Mesendoderm (in vitro differentiated cells): ENCODE measurements around the gene F2R. TPM values are rescaled to one million over a fixed set of nuclear protein-coding genes. Genes with fewer than 3 reads are reported as not detected.

Experiments used
- DNase-seq: peaks from one replicate; pipeline ENCODE4 v3.0.0; 2013
- H2AK5ac ChIP-seq: 2 replicates; pipeline ENCODE4 v1.6.1; 2013; ENCODE audit warnings: low read length, inconsistent platforms
- H2BK120ac ChIP-seq: 2 replicates; pipeline ENCODE4 v1.6.1; 2013; ENCODE audit warnings: low read depth, mild to moderate bottlenecking, low read length, moderate library complexity, mixed read lengths
- H2BK15ac ChIP-seq: replicated peaks from 2 replicates; pipeline ENCODE4 v1.6.1; 2013; ENCODE audit warnings: low read depth, mild to moderate bottlenecking, moderate library complexity
- H2BK5ac ChIP-seq: 2 replicates; pipeline ENCODE4 v1.6.1; 2013; ENCODE audit warnings: low read length, inconsistent platforms
- H3K18ac ChIP-seq: 2 replicates; pipeline ENCODE4 v1.6.1; 2013; ENCODE audit warnings: mild to moderate bottlenecking, low read length, mixed read lengths
- H3K23ac ChIP-seq: one replicate; pipeline ENCODE4 v1.6.1; 2013; ENCODE audit warnings: low read length
- H3K27ac ChIP-seq: 2 replicates; pipeline ENCODE4 v1.5.1; 2013; ENCODE audit warnings: low read depth, mild to moderate bottlenecking, inconsistent platforms, low read length, moderate library complexity
- H3K27me3 ChIP-seq: 2 replicates; pipeline ENCODE4 v1.6.1; 2013; ENCODE audit warnings: low read length, control low read depth, mild to moderate bottlenecking, inconsistent platforms; ENCODE audit not compliant: insufficient read depth, poor library complexity
- H3K36me3 ChIP-seq: 2 replicates; pipeline ENCODE4 v1.6.1; 2013; ENCODE audit warnings: low read length, inconsistent platforms; ENCODE audit not compliant: control insufficient read depth, insufficient read depth
- H3K4ac ChIP-seq: one replicate; pipeline ENCODE4 v1.6.1; 2013; ENCODE audit warnings: low read depth, mild to moderate bottlenecking, low read length, moderate library complexity
- H3K4me1 ChIP-seq: 2 replicates; pipeline ENCODE4 v1.6.1; 2013; ENCODE audit warnings: low read depth, low read length, inconsistent platforms; ENCODE audit not compliant: control insufficient read depth
- H3K4me2 ChIP-seq: 2 replicates; pipeline ENCODE4 v1.6.1; 2013; ENCODE audit warnings: low read length
- H3K4me3 ChIP-seq: 2 replicates; pipeline ENCODE4 v1.5.1; 2013; ENCODE audit warnings: mild to moderate bottlenecking, low read length
- H3K56ac ChIP-seq: one replicate; pipeline ENCODE4 v1.6.1; 2013; ENCODE audit warnings: low read length
- H3K79me1 ChIP-seq: 2 replicates; pipeline ENCODE4 v1.6.1; 2013; ENCODE audit warnings: low read length, inconsistent platforms
- H3K79me2 ChIP-seq: 2 replicates; pipeline ENCODE4 v1.6.1; 2013; ENCODE audit warnings: mild to moderate bottlenecking, low read length; ENCODE audit not compliant: control insufficient read depth, insufficient read depth
- H3K9ac ChIP-seq: 2 replicates; pipeline ENCODE4 v1.6.1; 2013; ENCODE audit warnings: low read length, inconsistent platforms
- H4K5ac ChIP-seq: one replicate; pipeline ENCODE4 v1.6.1; 2013; ENCODE audit warnings: low read length
- H4K8ac ChIP-seq: one replicate; pipeline ENCODE4 v1.6.1; 2013; ENCODE audit warnings: low read depth, mild to moderate bottlenecking, control low read depth, low read length, moderate library complexity
- WGBS: extraction: QIAGEN DNeasy Blood & Tissue Kit; methylation state at CpG from one replicate; pipeline ENCODE4 v1.1.7; 2013; ENCODE audit warnings: low lambda C conversion rate, missing lambda C conversion rate; ENCODE audit not compliant: insufficient coverage; ENCODE audit errors: extremely low coverage; 5-methylcytosine and 5-hydroxymethylcytosine counted together
- polyA plus RNA-seq, 2 experiments: library from polyadenylated mRNA; stranded (reverse); fragments of 200-250 nt; gene quantifications; one replicate each; pipeline ENCODE4 v1.2.3, GENCODE V29; 2013

The F2R gene
- polyA plus RNA-seq (2013, experiment 1 of 2): 12.9 TPM
- 13.6 TPM for polyA plus RNA-seq (2013, experiment 2 of 2)

DNA sequence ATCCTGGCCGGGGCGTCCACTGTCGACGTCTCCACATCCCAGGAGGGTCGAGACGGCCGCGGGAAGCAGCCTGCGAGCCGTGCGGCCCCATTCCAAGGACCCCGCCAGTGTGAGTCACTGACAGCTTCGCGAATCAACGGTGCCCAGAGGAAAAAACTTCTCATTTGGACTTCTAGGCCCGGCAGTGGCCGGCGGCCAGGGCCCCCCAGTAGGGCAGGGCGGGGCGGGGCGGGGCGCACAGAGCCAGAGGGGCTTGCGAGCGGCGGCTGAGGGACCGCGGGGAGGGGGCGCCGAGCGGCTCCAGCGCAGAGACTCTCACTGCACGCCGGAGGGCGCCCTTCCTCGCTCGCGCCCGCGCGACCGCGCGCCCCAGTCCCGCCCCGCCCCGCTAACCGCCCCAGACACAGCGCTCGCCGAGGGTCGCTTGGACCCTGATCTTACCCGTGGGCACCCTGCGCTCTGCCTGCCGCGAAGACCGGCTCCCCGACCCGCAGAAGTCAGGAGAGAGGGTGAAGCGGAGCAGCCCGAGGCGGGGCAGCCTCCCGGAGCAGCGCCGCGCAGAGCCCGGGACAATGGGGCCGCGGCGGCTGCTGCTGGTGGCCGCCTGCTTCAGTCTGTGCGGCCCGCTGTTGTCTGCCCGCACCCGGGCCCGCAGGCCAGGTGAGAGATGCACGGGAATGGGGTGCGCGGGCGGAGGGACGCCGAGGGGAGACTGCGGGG lies at the start of gene F2R:
TSS of gene F2R (plus strand) at position 391 of the 720 bp plus-strand sequence. CDS start at position 573, 182 bp downstream.
- no CpG with 5 or more reads among the region's 82 CpGs for WGBS
- Histone ChIP-seq H4K8ac (peak within 1 kb of the TSS; percentile 68), H3K4me1 (peaks cover 2% of the 10 kb centered on the region), H3K23ac (peak within 1 kb of the TSS; percentile 89), H2BK15ac (no peak within 1 kb of the TSS), H3K27ac (no peak within 1 kb of the TSS), H3K4me2 (peak within 1 kb of the TSS; percentile 98), H3K9ac (peak within 1 kb of the TSS; percentile 79), H3K36me3 (no peaks in the 10 kb centered on the region), H3K4me3 (peak within 1 kb of the TSS; percentile 81), H3K79me2 (peaks cover 5% of the 10 kb centered on the region), H3K56ac (peak within 1 kb of the TSS; percentile 92), H3K79me1 (peaks cover 7% of the 10 kb centered on the region), H3K27me3 (no peaks in the 10 kb centered on the region), H2BK5ac (no peak within 1 kb of the TSS), H3K4ac (peak within 1 kb of the TSS; percentile 60), H3K18ac (peak within 1 kb of the TSS; percentile 78), H2BK120ac (peak within 1 kb of the TSS; percentile 3), H4K5ac (no peak within 1 kb of the TSS), H2AK5ac (no peak within 1 kb of the TSS)
- peak; percentile 85 for DNase-seq

DNA sequence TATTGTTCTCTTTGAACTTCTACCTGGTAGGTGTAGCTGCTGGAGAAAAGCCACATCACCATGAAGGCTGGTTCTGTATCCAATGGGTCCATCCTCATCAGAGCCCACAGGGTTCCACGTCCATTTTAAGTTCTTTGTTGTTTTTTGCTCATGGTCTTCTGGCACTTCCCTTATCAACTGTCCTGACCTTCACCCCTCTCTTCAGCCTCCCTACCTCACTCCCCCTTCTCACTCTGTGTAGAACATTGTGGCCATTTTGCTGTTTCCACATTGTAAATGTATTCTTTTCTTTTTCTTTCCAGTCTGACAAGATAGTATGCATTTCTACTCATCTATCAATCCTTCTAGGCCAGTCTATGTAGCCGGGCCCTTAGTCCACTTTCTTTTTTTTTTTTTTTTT lies 48.4 kb upstream of the F2R start:
- H3K18ac ChIP-seq: no peak overlapping the region
- H2BK15ac ChIP-seq: no peak overlapping the region
- H3K4me1 ChIP-seq: peaks cover 4% of the 10 kb centered on the region
- H3K4ac ChIP-seq: no peak overlapping the region
- no peak overlapping the region for H2BK120ac ChIP-seq
- no peak overlapping the region for H4K8ac ChIP-seq
- H3K4me2 ChIP-seq: no peak overlapping the region
- H3K27me3 ChIP-seq: no peaks in the 10 kb centered on the region
- no peaks in the 10 kb centered on the region for H3K36me3 ChIP-seq
- H2AK5ac ChIP-seq: no peak overlapping the region
- DNase-seq: no peak
- H3K56ac ChIP-seq: no peak overlapping the region
- no peak overlapping the region for H3K23ac ChIP-seq
- WGBS: no CpG with 5 or more reads among the region's 2 CpGs
- H3K79me2 ChIP-seq: no peaks in the 10 kb centered on the region
- H3K9ac ChIP-seq: no peak overlapping the region
- H3K79me1 ChIP-seq: no peaks in the 10 kb centered on the region
- H3K4me3 ChIP-seq: no peak overlapping the region
- H2BK5ac ChIP-seq: no peak overlapping the region
- no peak overlapping the region for H4K5ac ChIP-seq
- H3K27ac ChIP-seq: no peak overlapping the region

- no peaks in the 10 kb centered on the region for H3K27me3 ChIP-seq
- H2BK5ac ChIP-seq: no peak overlapping the region
- H3K4ac ChIP-seq: no peak overlapping the region
- H4K5ac ChIP-seq: no peak overlapping the region
- H3K9ac ChIP-seq: no peak overlapping the region
- H2BK120ac ChIP-seq: no peak overlapping the region
- no peak overlapping the region for H2AK5ac ChIP-seq
- no peaks in the 10 kb centered on the region for H3K79me2 ChIP-seq
- no peak overlapping the region for H3K18ac ChIP-seq
- H3K79me1 ChIP-seq: no peaks in the 10 kb centered on the region
- no peak for DNase-seq
- H2BK15ac ChIP-seq: no peak overlapping the region
- no peak overlapping the region for H3K4me3 ChIP-seq
- no peak overlapping the region for H3K23ac ChIP-seq
- WGBS: no CpG with 5 or more reads among the region's 5 CpGs
- H3K27ac ChIP-seq: no peak overlapping the region
- no peaks in the 10 kb centered on the region for H3K4me1 ChIP-seq
- no peak overlapping the region for H4K8ac ChIP-seq
- no peak overlapping the region for H3K4me2 ChIP-seq
- H3K36me3 ChIP-seq: no peaks in the 10 kb centered on the region
- H3K56ac ChIP-seq: no peak overlapping the region
Measured at GRCh38 chr5:76669245-76669644, 46.7 kb upstream of the F2R start.

DNA sequence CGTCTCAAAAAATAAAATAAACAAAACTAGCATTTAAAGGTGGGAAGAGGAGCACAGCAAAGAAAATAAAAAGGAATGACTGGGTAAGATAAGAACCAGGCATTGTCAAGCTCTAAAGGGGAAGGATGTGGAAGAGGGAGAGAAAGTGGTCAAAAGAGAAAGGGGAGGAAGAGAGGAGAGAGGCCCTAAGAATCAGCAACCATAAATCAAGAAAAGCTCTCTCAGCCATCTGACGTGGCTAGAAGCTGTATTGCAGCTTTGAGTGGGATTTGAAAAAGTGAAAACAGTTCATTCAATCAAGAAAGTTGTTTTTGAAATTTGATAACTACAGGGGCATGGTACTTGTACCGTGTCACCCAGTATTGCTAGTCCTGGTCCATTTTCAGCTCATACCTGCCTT lies 45.4 kb upstream of the F2R start:
- no peak overlapping the region for H2AK5ac ChIP-seq
- no peak overlapping the region for H4K5ac ChIP-seq
- no peak overlapping the region for H3K4ac ChIP-seq
- DNase-seq: no peak
- WGBS: no CpG with 5 or more reads among the region's 3 CpGs
- no peak overlapping the region for H3K9ac ChIP-seq
- no peak overlapping the region for H4K8ac ChIP-seq
- H3K27me3 ChIP-seq: no peaks in the 10 kb centered on the region
- no peak overlapping the region for H3K56ac ChIP-seq
- no peak overlapping the region for H2BK15ac ChIP-seq
- no peaks in the 10 kb centered on the region for H3K79me1 ChIP-seq
- no peak overlapping the region for H3K23ac ChIP-seq
- H3K27ac ChIP-seq: no peak overlapping the region
- H3K4me1 ChIP-seq: no peaks in the 10 kb centered on the region
- no peak overlapping the region for H2BK120ac ChIP-seq
- no peak overlapping the region for H3K4me3 ChIP-seq
- H2BK5ac ChIP-seq: no peak overlapping the region
- no peak overlapping the region for H3K4me2 ChIP-seq
- H3K18ac ChIP-seq: no peak overlapping the region
- no peaks in the 10 kb centered on the region for H3K36me3 ChIP-seq
- H3K79me2 ChIP-seq: no peaks in the 10 kb centered on the region

- Histone ChIP-seq H3K27ac (no peak overlapping the region), H3K27me3 (no peaks in the 10 kb centered on the region), H2BK5ac (no peak overlapping the region), H3K4ac (no peak overlapping the region), H4K5ac (no peak overlapping the region), H3K79me1 (no peaks in the 10 kb centered on the region), H4K8ac (no peak overlapping the region), H3K4me2 (no peak overlapping the region), H3K56ac (no peak overlapping the region), H3K79me2 (no peaks in the 10 kb centered on the region), H2AK5ac (no peak overlapping the region), H3K36me3 (no peaks in the 10 kb centered on the region), H3K18ac (no peak overlapping the region), H3K4me3 (no peak overlapping the region), H3K4me1 (no peaks in the 10 kb centered on the region), H3K9ac (no peak overlapping the region), H3K23ac (no peak overlapping the region), H2BK15ac (no peak overlapping the region), H2BK120ac (no peak overlapping the region)
- WGBS: 100% methylated on average over 1 of the region's 2 CpGs
- no peak for DNase-seq
Measured at GRCh38 chr5:76672242-76672641, 43.7 kb upstream of the F2R start.

- Histone ChIP-seq H3K27ac (no peak overlapping the region), H3K9ac (no peak overlapping the region), H3K36me3 (no peaks in the 10 kb centered on the region), H2AK5ac (no peak overlapping the region), H3K4me2 (no peak overlapping the region), H2BK120ac (no peak overlapping the region), H3K79me1 (no peaks in the 10 kb centered on the region), H3K56ac (no peak overlapping the region), H3K4me3 (no peak overlapping the region), H4K5ac (no peak overlapping the region), H3K27me3 (no peaks in the 10 kb centered on the region), H3K23ac (no peak overlapping the region), H3K4me1 (no peaks in the 10 kb centered on the region), H3K4ac (no peak overlapping the region), H4K8ac (no peak overlapping the region), H3K18ac (no peak overlapping the region), H2BK15ac (no peak overlapping the region), H3K79me2 (no peaks in the 10 kb centered on the region), H2BK5ac (no peak overlapping the region)
- no peak for DNase-seq
Measured at GRCh38 chr5:76673125-76673524, 42.8 kb upstream of the F2R start.
